SKM-1 (cell line): ENCODE data around the gene EPM2AIP1.
"Not testable (repeated sequence)": the region's sequence is repeated elsewhere in the genome, so short reads cannot be mapped to it uniquely, and the experiment has no call there.

Experiments used
- DNase-seq: peaks from one replicate; lab custom pipeline; 2025; ENCODE audit not compliant: unreplicated experiment; lab: John Stamatoyannopoulos, UW

Gene EPM2AIP1

DNA sequence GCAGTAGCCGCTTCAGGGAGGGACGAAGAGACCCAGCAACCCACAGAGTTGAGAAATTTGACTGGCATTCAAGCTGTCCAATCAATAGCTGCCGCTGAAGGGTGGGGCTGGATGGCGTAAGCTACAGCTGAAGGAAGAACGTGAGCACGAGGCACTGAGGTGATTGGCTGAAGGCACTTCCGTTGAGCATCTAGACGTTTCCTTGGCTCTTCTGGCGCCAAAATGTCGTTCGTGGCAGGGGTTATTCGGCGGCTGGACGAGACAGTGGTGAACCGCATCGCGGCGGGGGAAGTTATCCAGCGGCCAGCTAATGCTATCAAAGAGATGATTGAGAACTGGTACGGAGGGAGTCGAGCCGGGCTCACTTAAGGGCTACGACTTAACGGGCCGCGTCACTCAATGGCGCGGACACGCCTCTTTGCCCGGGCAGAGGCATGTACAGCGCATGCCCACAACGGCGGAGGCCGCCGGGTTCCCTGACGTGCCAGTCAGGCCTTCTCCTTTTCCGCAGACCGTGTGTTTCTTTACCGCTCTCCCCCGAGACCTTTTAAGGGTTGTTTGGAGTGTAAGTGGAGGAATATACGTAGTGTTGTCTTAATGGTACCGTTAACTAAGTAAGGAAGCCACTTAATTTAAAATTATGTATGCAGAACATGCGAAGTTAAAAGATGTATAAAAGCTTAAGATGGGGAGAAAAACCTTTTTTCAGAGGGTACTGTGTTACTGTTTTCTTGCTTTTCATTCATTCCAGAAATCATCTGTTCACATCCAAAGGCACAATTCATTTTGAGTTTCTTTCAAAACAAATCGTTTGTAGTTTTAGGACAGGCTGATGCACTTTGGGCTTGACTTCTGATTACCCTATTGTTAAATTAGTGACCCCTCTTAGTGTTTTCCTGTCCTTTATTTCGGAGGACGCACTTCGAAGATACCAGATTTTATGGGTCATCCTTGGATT is 674 bp upstream of the EPM2AIP1 start, which contains the start of gene MLH1:
Gene MLH1, plus strand, starts transcription at position 193 of the 958 bp plus-strand sequence. Its CDS starts 30 bp downstream, at position 223.
- no peak for DNase-seq

DNA sequence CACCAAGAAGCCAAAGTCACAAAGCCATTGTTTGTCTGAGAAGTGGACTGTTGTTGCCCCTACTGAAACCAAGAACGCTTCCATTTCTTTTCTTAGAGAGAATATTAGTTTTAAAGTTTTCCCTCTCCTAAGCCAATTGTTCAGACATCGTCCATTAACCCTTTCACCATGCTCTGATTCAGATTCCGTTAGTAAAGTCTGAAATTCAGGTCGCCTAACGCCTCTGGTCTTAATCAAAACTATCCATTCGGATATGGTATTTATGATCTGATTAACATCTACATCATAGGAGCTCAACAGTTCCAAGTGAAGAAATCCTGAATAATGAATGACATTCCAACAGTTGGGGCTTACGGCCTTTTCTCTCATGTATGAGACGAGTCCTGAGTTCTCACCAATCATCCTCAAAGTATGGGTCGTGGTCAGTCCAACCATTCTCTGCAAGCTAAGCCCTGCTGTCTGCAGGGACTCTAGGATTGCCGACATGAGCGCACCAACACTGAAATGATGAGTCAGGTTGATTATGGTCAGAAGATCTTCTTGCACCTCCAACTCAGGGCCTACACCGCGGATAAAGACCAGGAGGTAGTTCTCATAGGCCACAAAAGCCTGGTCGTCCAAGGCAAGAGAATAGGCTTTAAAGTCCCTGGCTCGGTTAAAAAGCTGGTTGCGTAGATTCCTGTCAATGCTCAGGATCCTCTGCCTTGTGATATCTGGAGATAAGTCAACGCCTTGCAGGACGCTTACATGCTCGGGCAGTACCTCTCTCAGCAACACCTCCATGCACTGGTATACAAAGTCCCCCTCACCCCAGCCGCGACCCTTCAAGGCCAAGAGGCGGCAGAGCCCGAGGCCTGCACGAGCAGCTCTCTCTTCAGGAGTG is 767 bp downstream of the EPM2AIP1 start:
- no peak for DNase-seq

GRCh38 chr3:36991147-36991546 is 1.8 kb downstream of the EPM2AIP1 start:
- no peak for DNase-seq

GRCh38 chr3:36989568-36989967 is 3.4 kb downstream of the EPM2AIP1 start:
- no peak for DNase-seq

GRCh38 chr3:36989005-36989404 is 3.9 kb downstream of the EPM2AIP1 start:
- DNase-seq = no peak

DNA sequence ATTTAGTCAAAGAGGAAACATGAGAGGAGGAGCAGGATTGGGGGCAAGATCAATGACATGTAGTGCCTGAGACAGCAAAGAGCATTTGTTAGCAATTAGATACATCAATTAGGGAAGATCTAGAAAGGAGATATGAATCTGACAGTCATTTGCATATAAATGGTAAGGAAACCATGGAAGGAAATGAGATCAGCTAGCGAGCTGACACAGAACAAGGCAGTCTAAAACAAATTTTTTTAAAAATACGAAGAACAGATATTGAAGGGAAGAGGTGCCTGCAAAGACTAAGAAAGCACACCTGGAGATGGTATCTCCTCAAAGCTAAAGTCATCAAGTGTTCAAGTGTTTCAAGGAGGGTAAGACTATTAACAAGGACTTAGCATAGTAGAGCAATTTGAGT is 4.6 kb downstream of the EPM2AIP1 start:
- no peak for DNase-seq

- DNase-seq = no peak
Measured at GRCh38 chr3:36981006-36981405, 11.9 kb downstream of the EPM2AIP1 start.

DNA sequence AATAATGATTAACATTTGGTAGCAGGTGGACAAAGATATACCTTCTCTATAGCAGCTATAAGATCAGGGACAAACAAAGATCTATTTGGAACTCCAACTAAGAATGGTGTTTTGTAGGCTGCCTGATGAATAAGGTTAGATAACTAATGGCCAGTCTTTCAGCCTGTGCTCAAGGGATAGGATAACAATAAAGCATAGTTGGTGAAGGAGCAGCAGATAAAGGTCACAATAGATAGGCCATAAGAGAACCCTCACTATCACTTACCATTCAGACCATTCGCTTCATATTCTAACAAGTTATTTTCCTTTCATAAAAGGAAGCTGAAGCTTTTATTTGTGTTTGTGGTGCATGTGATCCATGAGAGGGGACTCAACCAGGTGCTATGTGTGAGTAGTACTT is 19.8 kb downstream of the EPM2AIP1 start:
- no peak for DNase-seq

DNA sequence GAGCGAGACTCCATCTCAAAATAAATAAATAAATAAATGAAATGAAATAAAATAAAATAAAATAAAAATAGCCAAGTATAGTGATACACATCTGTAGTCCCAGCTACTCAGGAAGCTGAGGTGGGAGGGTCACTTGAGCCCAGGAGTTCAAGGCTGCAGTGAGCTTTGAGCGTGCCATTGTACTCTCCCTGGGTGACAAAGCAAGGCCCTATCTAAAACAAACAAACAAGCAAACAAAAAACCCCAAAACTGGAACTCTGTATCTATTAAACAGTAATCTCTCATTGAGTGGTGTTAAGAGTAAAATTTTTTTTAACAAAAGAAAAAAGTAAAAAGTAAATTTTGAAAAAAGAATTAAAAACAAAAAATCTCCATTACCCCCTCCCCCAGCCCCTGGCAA is 20.8 kb downstream of the EPM2AIP1 start:
- no peak for DNase-seq

- DNase-seq = peak; percentile 41
Measured at GRCh38 chr3:36969540-36970432, 23.1 kb downstream of the EPM2AIP1 start.

DNA sequence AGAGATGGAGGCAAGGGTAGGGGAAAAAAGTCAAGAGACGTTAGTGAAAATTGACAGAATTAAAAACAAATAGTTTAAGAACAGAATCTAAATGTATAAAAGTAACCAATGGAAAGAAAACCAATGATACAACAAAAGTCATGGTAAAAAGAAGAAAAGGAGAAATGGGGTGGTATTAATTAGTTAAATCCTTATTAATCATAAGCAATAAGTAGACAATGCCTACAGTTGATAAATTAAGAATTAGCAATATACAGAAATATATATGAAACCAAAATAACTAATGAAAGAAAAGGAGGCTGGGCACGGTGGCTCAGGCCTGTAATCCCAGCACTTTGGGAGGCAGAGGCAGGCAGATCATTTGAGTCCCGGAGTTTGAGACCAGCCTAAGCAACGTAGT is 23.8 kb downstream of the EPM2AIP1 start:
- DNase-seq = no peak

DNA sequence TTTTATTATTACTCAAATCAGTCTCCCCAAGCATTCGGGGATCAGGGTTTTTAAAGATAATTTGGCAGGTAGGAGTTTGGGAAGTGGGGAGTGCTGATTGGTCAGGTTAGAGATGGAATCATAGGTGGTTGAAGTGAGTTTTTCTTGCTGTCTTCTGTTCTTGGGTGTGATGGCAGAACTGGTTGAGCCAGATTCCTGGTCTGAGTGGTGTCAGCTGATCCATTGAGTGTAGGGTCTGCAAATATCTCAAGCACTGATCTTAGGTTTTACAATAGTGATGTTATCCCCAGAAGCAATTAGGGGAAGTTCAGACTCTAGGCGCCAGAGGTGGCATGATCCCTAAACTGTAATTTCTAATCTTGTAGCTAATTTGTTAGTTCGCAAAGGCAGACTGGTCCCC is 27.5 kb downstream of the EPM2AIP1 start:
- DNase-seq = no peak

- no peak for DNase-seq
Measured at GRCh38 chr3:36964817-36965216, 28.1 kb downstream of the EPM2AIP1 start.

GRCh38 chr3:36964331-36964730 is 28.6 kb downstream of the EPM2AIP1 start:
- DNase-seq = no peak

DNA sequence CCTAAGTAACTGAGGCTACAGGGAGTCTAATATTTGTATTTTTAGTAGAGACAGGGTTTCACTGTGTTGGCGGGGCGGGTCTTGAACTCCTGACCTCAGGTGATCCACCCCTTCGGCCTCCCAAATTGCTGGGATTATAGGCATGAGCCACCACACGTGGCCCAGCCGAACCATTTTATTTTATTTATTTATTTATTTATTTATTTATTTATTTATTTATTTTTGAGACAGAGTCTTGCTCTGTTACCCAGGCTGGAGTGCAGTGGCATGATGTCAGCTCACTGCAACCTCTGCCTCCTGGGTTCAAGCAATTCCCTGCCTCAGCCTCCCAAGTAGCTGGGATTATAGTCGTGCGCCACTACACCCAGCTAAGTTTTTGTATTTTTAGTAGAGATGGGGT is 29.9 kb downstream of the EPM2AIP1 start:
- not testable (repeated sequence) for DNase-seq

GRCh38 chr3:36960502-36960901 is 32.4 kb downstream of the EPM2AIP1 start:
- DNase-seq = no peak

GRCh38 chr3:36959821-36960220 is 33.1 kb downstream of the EPM2AIP1 start:
- no peak for DNase-seq

GRCh38 chr3:36957862-36958686 is 34.9 kb downstream of the EPM2AIP1 start:
- no peak for DNase-seq

GRCh38 chr3:36957063-36957462 is 35.9 kb downstream of the EPM2AIP1 start:
- no peak for DNase-seq

GRCh38 chr3:36956155-36956554 is 36.8 kb downstream of the EPM2AIP1 start:
- no peak for DNase-seq
